ENCODE data around the gene RMC1. TPM values are rescaled to one million over a fixed set of nuclear protein-coding genes. Genes with fewer than 3 reads are reported as not detected.
A peak's percentile ranks its signal among the peaks of the same experiment; 100 is the strongest.

The RMC1 gene
- total and polyA plus RNA-seq, 2 of the 13 experiments (the other 11 are each of a cell fraction or from before 2014, with no cell fraction given): 9.4 to 19.5 TPM

- Histone ChIP-seq H3K4me3 (replicated peaks in 1 of 3; ENCODE audit: insufficient read depth in 1 of 3, low read depth in 2 of 3, low read length in 3 of 3) (no peak overlapping the region), H3K9ac (ENCODE audit: insufficient read depth, low read depth, low read length) (0 out of 2 replicates have a peak overlapping the region, but pooled peaks have one; percentile 19), H3K4me2 (ENCODE audit: low read depth, low read length) (no peak overlapping the region), H3K9me3 (ENCODE audit: low read length) (no peaks in the 10 kb centered on the region), H3K79me2 (ENCODE audit: insufficient read depth, low read length) (no peaks in the 10 kb centered on the region), H3K27ac (ENCODE audit: extremely low read length, insufficient read depth, low read length) (peak overlapping the region; percentile 75), H3K4me1 (ENCODE audit: insufficient read depth, low read length) (peaks cover 49% of the 10 kb centered on the region), H3K36me3 (replicated peaks in 1 of 2; ENCODE audit: control insufficient read depth in 1 of 2, insufficient read depth in 2 of 2, low read length in 2 of 2) (peaks cover 25 to 84% of the 10 kb centered on the region in 2 experiments), H3K27me3 (ENCODE audit: control insufficient read depth in 1 of 2, insufficient read depth in 2 of 2, low read length in 2 of 2) (no peaks in the 10 kb centered on the region), H4K20me1 (ENCODE audit: insufficient read depth, low read length) (no peaks in the 10 kb centered on the region), H2AFZ (ENCODE audit: low read length) (no peak overlapping the region)
- intact Hi-C loops (cut with micrococcal nuclease; ENCODE audit: unreplicated experiment) (loop anchor here (2.0 kb wide), 1 partner anchor 41 kb away; the partner anchor contains the start of gene NPC1), in situ Hi-C loops (cut with HindIII; ENCODE audit: extremely low pct_ligation_motif_present, low pct_unique_long_range_greater_than_20kb) (loop anchor here (5.0 kb wide), 1 partner anchor 42 kb away; the partner anchor contains the start of gene NPC1)
- peak; percentile 87 for FAIRE-seq
- POLR2A ChIA-PET: interaction anchor here (0.9 to 1.9 kb wide), 3 partner anchors 11 to 40 kb away, joined by 3 to 10 read pairs (median 8); partner anchors contain the start of gene NPC1
- 55% methylated on average over 13 of the region's 13 CpGs for WGBS (ENCODE audit: low lambda C conversion rate)
- ATAC-seq: peak; percentile 87
- DNase-seq (ENCODE audit: low spot score): peak; percentile 79
- CTCF ChIA-PET (ENCODE audit: low intra/inter-chr PET ratio, low total read pairs): no interaction called here
- BruUV-seq (replicated peaks): no TSS peak
- no peak for TF ChIP-seq ZNF234 (CRISPR knock-in tag; conservative IDR thresholded peaks at IDR 0.05)
- TF ChIP-seq TBP (CRISPR knock-in tag; IDR thresholded peaks at IDR 0.05): no peak
- TF ChIP-seq, protein P1, sequence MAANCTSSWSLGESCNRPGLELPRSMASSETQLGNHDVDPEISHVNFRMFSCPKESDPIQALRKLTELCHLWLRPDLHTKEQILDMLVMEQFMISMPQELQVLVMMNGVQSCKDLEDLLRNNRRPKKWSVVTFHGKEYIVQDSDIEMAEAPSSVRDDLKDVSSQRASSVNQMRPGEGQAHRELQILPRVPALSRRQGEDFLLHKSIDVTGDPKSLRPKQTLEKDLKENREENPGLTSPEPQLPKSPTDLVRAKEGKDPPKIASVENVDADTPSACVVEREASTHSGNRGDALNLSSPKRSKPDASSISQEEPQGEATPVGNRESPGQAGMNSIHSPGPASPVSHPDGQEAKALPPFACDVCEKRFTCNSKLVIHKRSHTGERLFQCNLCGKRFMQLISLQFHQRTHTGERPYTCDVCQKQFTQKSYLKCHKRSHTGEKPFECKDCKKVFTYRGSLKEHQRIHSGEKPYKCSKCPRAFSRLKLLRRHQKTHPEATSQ (CRISPR knock-in tag; IDR thresholded peaks at IDR 0.05; ENCODE audit: borderline replicate concordance): peak; percentile 91; the same call in 1 of the 2 replicates
- TF ChIP-seq ZKSCAN5 (CRISPR knock-in tag; IDR thresholded peaks at IDR 0.05): no peak
- TF ChIP-seq, protein P2, sequence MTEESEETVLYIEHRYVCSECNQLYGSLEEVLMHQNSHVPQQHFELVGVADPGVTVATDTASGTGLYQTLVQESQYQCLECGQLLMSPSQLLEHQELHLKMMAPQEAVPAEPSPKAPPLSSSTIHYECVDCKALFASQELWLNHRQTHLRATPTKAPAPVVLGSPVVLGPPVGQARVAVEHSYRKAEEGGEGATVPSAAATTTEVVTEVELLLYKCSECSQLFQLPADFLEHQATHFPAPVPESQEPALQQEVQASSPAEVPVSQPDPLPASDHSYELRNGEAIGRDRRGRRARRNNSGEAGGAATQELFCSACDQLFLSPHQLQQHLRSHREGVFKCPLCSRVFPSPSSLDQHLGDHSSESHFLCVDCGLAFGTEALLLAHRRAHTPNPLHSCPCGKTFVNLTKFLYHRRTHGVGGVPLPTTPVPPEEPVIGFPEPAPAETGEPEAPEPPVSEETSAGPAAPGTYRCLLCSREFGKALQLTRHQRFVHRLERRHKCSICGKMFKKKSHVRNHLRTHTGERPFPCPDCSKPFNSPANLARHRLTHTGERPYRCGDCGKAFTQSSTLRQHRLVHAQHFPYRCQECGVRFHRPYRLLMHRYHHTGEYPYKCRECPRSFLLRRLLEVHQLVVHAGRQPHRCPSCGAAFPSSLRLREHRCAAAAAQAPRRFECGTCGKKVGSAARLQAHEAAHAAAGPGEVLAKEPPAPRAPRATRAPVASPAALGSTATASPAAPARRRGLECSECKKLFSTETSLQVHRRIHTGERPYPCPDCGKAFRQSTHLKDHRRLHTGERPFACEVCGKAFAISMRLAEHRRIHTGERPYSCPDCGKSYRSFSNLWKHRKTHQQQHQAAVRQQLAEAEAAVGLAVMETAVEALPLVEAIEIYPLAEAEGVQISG (CRISPR knock-in tag; IDR thresholded peaks at IDR 0.05): peak; percentile 71
- no peak for TF ChIP-seq DNMT3B (CRISPR knock-in tag; conservative IDR thresholded peaks at IDR 0.05)
- TF ChIP-seq, protein P3, sequence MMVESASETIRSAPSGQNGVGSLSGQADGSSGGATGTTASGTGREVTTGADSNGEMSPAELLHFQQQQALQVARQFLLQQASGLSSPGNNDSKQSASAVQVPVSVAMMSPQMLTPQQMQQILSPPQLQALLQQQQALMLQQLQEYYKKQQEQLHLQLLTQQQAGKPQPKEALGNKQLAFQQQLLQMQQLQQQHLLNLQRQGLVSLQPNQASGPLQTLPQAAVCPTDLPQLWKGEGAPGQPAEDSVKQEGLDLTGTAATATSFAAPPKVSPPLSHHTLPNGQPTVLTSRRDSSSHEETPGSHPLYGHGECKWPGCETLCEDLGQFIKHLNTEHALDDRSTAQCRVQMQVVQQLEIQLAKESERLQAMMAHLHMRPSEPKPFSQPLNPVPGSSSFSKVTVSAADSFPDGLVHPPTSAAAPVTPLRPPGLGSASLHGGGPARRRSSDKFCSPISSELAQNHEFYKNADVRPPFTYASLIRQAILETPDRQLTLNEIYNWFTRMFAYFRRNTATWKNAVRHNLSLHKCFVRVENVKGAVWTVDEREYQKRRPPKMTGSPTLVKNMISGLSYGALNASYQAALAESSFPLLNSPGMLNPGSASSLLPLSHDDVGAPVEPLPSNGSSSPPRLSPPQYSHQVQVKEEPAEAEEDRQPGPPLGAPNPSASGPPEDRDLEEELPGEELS (CRISPR knock-in tag; IDR thresholded peaks at IDR 0.05): peak; percentile 66; the same call in 1 of the 2 replicates
- no peak for TF ChIP-seq KDM5A (IDR thresholded peaks at IDR 0.05; ENCODE audit: borderline replicate concordance, low read length)
- TF ChIP-seq TCF7 (IDR thresholded peaks at IDR 0.05; ENCODE audit: low read depth): peak; percentile 47
- TF ChIP-seq, protein P4, sequence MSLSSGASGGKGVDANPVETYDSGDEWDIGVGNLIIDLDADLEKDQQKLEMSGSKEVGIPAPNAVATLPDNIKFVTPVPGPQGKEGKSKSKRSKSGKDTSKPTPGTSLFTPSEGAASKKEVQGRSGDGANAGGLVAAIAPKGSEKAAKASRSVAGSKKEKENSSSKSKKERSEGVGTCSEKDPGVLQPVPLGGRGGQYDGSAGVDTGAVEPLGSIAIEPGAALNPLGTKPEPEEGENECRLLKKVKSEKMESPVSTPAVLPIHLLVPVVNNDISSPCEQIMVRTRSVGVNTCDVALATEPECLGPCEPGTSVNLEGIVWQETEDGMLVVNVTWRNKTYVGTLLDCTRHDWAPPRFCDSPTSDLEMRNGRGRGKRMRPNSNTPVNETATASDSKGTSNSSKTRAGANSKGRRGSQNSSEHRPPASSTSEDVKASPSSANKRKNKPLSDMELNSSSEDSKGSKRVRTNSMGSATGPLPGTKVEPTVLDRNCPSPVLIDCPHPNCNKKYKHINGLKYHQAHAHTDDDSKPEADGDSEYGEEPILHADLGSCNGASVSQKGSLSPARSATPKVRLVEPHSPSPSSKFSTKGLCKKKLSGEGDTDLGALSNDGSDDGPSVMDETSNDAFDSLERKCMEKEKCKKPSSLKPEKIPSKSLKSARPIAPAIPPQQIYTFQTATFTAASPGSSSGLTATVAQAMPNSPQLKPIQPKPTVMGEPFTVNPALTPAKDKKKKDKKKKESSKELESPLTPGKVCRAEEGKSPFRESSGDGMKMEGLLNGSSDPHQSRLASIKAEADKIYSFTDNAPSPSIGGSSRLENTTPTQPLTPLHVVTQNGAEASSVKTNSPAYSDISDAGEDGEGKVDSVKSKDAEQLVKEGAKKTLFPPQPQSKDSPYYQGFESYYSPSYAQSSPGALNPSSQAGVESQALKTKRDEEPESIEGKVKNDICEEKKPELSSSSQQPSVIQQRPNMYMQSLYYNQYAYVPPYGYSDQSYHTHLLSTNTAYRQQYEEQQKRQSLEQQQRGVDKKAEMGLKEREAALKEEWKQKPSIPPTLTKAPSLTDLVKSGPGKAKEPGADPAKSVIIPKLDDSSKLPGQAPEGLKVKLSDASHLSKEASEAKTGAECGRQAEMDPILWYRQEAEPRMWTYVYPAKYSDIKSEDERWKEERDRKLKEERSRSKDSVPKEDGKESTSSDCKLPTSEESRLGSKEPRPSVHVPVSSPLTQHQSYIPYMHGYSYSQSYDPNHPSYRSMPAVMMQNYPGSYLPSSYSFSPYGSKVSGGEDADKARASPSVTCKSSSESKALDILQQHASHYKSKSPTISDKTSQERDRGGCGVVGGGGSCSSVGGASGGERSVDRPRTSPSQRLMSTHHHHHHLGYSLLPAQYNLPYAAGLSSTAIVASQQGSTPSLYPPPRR (CRISPR knock-in tag; IDR thresholded peaks at IDR 0.05; ENCODE audit: borderline replicate concordance): peak; percentile 77
- TF ChIP-seq RFXAP (CRISPR knock-in tag; IDR thresholded peaks at IDR 0.05; ENCODE audit: borderline replicate concordance): no peak
Observed at GRCh38 chr18:23545247-23545789, 42.0 kb downstream of the RMC1 start.

Data from HepG2 (cell line).